LNCaP clone FGC (cell line): ENCODE results near the gene ADGRE2.
"Not testable (repeated sequence)": the region's sequence is repeated elsewhere in the genome, so short reads cannot be mapped to it uniquely, and the experiment has no call there.

ENCODE experiments used
- DNase-seq: peaks from one replicate; pipeline ENCODE4 v3.0.0-alpha.2; 2011; ENCODE audit warnings: low read depth
- H3K4me3 ChIP-seq: 2 replicates; pipeline ENCODE4 v1.5.1; 2011; ENCODE audit warnings: mild to moderate bottlenecking, low read depth, low read length, control low read depth
- TF ChIP-seq, protein P1 (sequence below): IDR thresholded peaks from 2 replicates; pipeline ENCODE4 v1.5.1; 2012; ENCODE audit warnings: mild to moderate bottlenecking; ENCODE audit not compliant: control insufficient read depth, insufficient read depth; ENCODE audit errors: extremely low read depth

Gene ADGRE2

DNA sequence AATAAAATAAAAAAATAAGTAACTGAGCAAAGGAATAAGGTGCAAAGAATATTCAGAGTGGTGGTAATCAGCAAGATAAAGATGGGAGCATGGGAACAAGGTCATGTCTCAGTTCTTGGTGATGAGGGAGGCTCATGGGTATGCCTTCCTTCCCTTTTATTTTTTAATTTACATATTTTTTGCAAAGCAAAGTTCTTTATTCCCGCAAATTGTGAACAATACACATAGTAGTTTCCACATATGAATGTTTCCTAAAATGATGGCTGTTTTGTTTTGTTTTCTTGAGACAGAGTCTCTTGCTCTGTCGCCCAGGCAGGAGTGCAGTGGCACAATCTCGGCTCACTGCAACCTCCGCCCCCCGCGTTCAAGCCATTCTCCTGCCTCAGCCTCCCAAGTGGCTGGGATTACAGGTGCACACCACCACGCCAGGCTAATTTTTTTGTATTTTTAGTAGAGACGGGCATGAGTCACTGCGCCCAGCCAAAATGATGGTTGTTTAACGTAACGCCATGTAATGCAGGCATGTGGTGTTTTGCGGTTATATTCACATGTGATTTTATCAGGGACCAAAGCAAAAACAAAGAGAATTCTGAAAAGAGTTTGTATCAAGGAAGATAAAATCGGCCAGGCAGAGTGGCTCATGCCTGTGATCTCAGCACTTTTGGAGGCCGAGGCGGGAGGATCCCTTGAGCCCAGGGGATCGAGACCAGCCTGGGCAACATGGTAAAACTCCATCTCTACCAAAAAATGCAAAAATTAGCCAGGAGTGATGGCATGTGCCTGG lies 4.5 kb upstream of the ADGRE2 start:
- TF ChIP-seq, protein P1, sequence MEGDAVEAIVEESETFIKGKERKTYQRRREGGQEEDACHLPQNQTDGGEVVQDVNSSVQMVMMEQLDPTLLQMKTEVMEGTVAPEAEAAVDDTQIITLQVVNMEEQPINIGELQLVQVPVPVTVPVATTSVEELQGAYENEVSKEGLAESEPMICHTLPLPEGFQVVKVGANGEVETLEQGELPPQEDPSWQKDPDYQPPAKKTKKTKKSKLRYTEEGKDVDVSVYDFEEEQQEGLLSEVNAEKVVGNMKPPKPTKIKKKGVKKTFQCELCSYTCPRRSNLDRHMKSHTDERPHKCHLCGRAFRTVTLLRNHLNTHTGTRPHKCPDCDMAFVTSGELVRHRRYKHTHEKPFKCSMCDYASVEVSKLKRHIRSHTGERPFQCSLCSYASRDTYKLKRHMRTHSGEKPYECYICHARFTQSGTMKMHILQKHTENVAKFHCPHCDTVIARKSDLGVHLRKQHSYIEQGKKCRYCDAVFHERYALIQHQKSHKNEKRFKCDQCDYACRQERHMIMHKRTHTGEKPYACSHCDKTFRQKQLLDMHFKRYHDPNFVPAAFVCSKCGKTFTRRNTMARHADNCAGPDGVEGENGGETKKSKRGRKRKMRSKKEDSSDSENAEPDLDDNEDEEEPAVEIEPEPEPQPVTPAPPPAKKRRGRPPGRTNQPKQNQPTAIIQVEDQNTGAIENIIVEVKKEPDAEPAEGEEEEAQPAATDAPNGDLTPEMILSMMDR: no peak
- H3K4me3 ChIP-seq: no peak overlapping the region
- no peak for DNase-seq

- DNase-seq: not testable (repeated sequence)
Measured at GRCh38 chr19:14781713-14782536, 3.6 kb upstream of the ADGRE2 start.

GRCh38 chr19:14780622-14781225 lies 2.4 kb upstream of the ADGRE2 start:
- not testable (repeated sequence) for DNase-seq, H3K4me3 ChIP-seq

More at GRCh38 chr19:14781713-14782536, 3.6 kb upstream of the ADGRE2 start:
- H3K4me3 ChIP-seq: not testable (repeated sequence)

GRCh38 chr19:14779151-14779550 lies 791 bp upstream of the ADGRE2 start:
- no peak overlapping the region for H3K4me3 ChIP-seq
- TF ChIP-seq, protein P1: no peak
- DNase-seq: no peak

GRCh38 chr19:14777645-14778044 lies 715 bp downstream of the ADGRE2 start:
- not testable (repeated sequence) for DNase-seq, H3K4me3 ChIP-seq

DNA sequence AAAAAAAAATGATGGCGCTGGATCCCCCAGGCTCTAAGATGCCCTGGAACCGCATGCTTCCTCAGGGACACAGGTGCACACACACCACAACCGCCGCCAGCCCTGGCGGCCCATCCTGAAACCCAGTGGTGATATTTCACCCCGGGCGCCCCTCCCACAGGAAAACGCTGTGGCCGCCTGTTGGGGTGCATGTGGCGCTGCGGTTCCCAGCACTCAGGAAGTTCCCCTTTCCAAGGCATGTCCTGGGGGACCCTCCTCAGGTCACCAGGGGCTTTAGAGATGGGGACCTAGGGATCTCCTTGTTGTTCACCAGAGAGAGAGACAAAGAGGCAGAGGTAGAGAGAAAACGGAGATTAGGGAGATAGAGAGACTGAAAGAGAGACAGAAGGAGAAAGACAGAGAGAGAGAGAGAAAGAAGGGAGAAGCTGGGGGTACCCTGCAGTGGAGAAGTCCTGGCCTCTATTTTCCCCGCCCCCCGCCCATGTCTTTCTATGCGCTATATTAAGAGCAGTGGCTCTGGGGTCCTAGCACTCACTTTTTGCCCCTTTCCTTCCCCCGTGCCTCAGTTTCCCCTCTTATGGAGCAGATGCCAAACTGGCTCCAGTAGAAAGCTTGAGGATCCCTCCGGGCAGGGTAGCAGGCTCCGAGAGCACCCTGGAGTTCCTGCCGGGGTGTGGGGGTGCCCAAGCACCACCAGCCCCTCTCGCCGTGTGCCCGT lies 2.3 kb downstream of the ADGRE2 start:
- TF ChIP-seq, protein P1: no peak
- no peak overlapping the region for H3K4me3 ChIP-seq
- no peak for DNase-seq

DNA sequence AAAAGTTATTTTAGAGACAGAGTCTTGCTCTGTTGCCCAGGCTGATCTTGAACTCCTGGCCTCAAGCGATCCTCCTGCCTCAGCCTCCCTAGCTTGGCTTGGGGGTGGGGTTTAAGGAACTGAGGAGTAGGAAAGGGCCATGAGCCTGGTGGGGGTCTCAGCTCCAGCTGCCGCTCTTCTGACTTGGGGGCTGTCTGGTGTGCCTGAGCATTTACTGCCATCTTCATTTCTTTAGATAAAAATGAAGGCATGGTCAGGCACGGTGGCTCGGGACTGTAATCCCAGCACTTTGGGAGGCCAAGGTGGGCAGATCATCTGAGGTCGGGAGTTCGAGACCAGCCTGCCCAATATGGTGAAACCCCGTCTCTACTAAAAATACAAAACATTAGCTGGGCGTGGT lies 3.0 kb downstream of the ADGRE2 start:
- not testable (repeated sequence) for H3K4me3 ChIP-seq, DNase-seq

- H3K4me3 ChIP-seq: no peak overlapping the region
- TF ChIP-seq, protein P1: no peak
- no peak for DNase-seq
Measured at GRCh38 chr19:14774373-14774772, 4.0 kb downstream of the ADGRE2 start.

DNA sequence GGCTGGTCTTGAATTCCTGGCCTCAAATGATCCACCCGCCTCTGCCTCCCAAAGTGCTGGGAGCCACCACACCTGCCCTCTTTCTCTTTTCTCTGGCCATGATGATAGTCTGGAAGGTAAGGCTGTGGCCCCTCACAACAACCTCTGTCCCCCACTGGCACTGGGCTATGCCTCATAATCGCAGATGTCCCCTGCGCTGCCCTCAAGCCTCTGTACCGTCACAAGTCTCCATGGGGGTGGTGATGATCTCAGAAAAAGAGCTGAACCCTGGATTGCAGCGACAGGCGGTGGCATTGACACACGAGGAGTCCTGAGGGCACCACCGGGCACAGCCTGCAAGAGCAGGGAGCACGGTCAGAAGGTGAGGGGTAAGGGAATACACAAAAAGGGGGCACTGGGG lies 4.6 kb downstream of the ADGRE2 start:
- DNase-seq, H3K4me3 ChIP-seq: not testable (repeated sequence)
